Heart left ventricle (tissue), 13 donors: Measurements from ENCODE around the gene NIPSNAP2.

Experiments used
- POLR2A ChIP-seq, 2 donors: fragments of 450-650 bp; IDR thresholded peaks; one replicate each; pipeline ENCODE4 v1.6.1; 2017; ENCODE audit warnings: antibody characterized with exemption in 2 of 2, mild to moderate bottlenecking in 2 of 2, moderate library complexity in 2 of 2
- TF ChIP-seq, protein P1 (sequence below), 12 donors: fragments of 200-600 bp; sonication (generic) in 4 of 12; IDR thresholded peaks; one replicate each; pipeline versions ENCODE4 v1.5.0 to v1.8.0; 2018 to 2022; ENCODE audit warnings: antibody characterized with exemption in 12 of 12, mild to moderate bottlenecking in 5 of 12
- donor health status: ischemic (EF 13 %, LVEDD 7.1; RV severe dilation, severe dysfunction).
- donor health status: DM: no; HTN: yes; CAD: no.
- donor health status: DM: no; HTN: no; CAD: no.
- donor health status: ischemic (EF 25% LVEDD 6.9; RV normal size, moderate dysfunction).
- donor health status: ischemic (EF 25% LVEDD 5.7; RV mildly dilated, moderate dysfunction).
- donor health status: ischemic (EF 35%, LVEDD 5.7; RV mildly dilated, moderate dysfunction).
- donor health status: nonischemic (EF 11% LVEDD 7.7; RV severe dilation, severe dysfunction).
- donor health status: DM: yes; HTN: yes; CAD: no.
- donor health status: PGD.
- donor health status: ischemic (EF 29% LVEDD 5.4; RV normal size, mild dysfunction).
- donor health status: nonischemic (EF 23%, LVEDD 6.1; RV moderate dilation, normal function).

DNA sequence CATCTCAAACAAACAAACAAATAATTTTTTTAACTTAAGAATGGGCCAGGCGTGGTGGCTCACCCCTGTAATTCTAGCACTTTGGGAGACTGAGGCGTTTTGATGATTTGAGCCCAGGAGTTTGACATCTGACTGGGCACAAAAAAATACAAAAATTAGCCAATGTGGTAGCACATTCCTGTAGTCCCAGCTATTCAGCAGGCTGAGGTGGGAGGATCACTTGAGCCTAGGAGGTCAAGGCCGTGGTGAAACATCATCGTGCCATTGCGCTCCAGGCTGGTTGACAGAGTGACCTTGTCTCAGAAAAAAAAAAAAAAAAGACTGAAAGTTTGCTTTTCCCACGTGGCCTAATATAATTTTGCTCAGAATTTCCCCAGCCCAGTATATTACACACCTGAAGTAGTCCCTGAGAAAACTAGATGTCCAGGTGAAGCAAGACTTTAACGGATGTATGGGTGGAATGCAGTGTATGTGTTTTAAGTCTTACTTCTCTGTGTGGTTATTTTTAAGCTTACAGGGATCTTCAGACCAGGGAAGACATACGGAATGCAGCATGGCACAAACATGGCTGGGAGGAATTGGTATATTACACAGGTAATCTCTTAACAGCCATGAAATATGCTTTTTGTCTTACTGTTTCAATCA lies 32.6 kb downstream of the NIPSNAP2 start:
- TF ChIP-seq, protein P1, sequence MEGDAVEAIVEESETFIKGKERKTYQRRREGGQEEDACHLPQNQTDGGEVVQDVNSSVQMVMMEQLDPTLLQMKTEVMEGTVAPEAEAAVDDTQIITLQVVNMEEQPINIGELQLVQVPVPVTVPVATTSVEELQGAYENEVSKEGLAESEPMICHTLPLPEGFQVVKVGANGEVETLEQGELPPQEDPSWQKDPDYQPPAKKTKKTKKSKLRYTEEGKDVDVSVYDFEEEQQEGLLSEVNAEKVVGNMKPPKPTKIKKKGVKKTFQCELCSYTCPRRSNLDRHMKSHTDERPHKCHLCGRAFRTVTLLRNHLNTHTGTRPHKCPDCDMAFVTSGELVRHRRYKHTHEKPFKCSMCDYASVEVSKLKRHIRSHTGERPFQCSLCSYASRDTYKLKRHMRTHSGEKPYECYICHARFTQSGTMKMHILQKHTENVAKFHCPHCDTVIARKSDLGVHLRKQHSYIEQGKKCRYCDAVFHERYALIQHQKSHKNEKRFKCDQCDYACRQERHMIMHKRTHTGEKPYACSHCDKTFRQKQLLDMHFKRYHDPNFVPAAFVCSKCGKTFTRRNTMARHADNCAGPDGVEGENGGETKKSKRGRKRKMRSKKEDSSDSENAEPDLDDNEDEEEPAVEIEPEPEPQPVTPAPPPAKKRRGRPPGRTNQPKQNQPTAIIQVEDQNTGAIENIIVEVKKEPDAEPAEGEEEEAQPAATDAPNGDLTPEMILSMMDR (IDR thresholded peaks at IDR 0.05): no peak
- no peak for TF ChIP-seq POLR2A (IDR thresholded peaks at IDR 0.05)
